ENCODE data around the gene GRM6. TPM values are rescaled to one million over a fixed set of nuclear protein-coding genes. Genes with fewer than 3 reads are reported as not detected.
A peak's percentile ranks its signal among the peaks of the same experiment; 100 is the strongest.

The GRM6 gene
- total and polyA plus RNA-seq, 9 of the 15 experiments (the other 6 are each of a cell fraction or from before 2014, with no cell fraction given): not detected

DNA sequence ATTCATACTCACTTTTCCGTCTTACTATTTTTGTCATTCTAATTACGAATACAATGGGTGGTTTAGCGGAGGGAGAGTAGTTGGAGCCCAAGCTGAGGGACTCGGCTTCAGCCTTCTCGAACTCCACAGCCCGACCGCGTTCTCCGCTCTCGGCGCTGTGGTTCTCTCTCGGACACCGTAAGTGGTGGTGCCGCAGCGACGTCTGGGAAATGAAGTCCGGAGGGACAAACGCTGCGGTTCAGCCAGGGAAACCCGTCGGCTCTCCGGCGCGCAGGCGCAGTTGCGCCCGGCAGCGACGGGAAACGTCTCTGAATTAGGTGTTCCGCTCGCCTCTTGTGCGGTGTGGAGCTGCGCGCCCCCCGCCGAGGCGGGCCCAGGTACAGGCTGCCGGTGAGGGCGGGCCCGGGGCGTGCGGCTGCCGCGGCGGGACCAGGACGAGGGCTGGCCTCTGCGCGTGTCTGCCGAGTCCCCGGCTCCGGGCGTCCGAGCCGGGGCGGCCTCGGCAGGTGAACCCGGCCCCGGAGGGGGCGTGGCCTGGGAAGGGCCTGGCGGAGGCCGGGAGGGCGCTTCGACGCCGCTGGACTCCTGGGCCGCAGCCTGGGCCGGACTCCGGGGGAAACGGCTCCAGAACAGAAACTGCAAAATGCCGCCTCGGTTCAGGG is 28.5 kb upstream of the GRM6 start, which contains the start of gene ZNF879:
Gene ZNF879 (plus strand): TSS at position 277 of the 662 bp plus-strand sequence. CDS start 1,201 bp downstream, outside the sequence.
- peak within 1 kb of the TSS; percentile 49; the same call in 2 of the 3 replicates for H3K27ac ChIP-seq (ENCODE audit: extremely low read depth, low read depth, low read length)
- POLR2A ChIA-PET: interaction anchor here (0.6 kb wide), 1 partner anchor 42 kb away, joined by 4 read pairs; no protein-coding TSS in a partner anchor
- TF ChIP-seq SIX5 (IDR thresholded peaks at IDR 0.05; ENCODE audit: borderline replicate concordance in 1 of 2, insufficient read depth in 1 of 2, low read depth in 1 of 2, low read length in 2 of 2) (peak; percentile 64 to 69; a peak in 3 of 4 replicates), ZFPM2 (CRISPR knock-in tag; IDR thresholded peaks at IDR 0.05) (no peak), HCFC1 (IDR thresholded peaks at IDR 0.05; ENCODE audit: low read depth, low read length) (peak; percentile 91), ZNF143 (CRISPR knock-in tag; IDR thresholded peaks at IDR 0.05) (peak; percentile 75), CTBP1 (IDR thresholded peaks at IDR 0.05; ENCODE audit: borderline replicate concordance) (0 out of 2 replicates have a peak, but pooled peaks have one; percentile 11), ZNF717 (CRISPR knock-in tag; IDR thresholded peaks at IDR 0.05) (no peak), PHF8 (IDR thresholded peaks at IDR 0.05; ENCODE audit: borderline replicate concordance, low read length) (peak; percentile 19; the same call in 1 of the 2 replicates), CREM (IDR thresholded peaks at IDR 0.05; ENCODE audit: low read depth) (peak; percentile 67), HNRNPLL (IDR thresholded peaks at IDR 0.05; ENCODE audit: low read depth, low read length, poor library complexity, severe bottlenecking) (peak; percentile 79), BACH1 (tag; IDR thresholded peaks at IDR 0.05) (no peak)
- TF ChIP-seq, protein P1, sequence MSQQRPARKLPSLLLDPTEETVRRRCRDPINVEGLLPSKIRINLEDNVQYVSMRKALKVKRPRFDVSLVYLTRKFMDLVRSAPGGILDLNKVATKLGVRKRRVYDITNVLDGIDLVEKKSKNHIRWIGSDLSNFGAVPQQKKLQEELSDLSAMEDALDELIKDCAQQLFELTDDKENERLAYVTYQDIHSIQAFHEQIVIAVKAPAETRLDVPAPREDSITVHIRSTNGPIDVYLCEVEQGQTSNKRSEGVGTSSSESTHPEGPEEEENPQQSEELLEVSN (IDR thresholded peaks at IDR 0.05; ENCODE audit: borderline replicate concordance in 1 of 2, extremely low read depth in 1 of 2, insufficient read depth in 1 of 2, insufficient read length in 1 of 2, low read depth in 1 of 2, low read length in 1 of 2, poor library complexity in 1 of 2, severe bottlenecking in 1 of 2): peak; percentile 54 to 71
- TF ChIP-seq, protein P2, sequence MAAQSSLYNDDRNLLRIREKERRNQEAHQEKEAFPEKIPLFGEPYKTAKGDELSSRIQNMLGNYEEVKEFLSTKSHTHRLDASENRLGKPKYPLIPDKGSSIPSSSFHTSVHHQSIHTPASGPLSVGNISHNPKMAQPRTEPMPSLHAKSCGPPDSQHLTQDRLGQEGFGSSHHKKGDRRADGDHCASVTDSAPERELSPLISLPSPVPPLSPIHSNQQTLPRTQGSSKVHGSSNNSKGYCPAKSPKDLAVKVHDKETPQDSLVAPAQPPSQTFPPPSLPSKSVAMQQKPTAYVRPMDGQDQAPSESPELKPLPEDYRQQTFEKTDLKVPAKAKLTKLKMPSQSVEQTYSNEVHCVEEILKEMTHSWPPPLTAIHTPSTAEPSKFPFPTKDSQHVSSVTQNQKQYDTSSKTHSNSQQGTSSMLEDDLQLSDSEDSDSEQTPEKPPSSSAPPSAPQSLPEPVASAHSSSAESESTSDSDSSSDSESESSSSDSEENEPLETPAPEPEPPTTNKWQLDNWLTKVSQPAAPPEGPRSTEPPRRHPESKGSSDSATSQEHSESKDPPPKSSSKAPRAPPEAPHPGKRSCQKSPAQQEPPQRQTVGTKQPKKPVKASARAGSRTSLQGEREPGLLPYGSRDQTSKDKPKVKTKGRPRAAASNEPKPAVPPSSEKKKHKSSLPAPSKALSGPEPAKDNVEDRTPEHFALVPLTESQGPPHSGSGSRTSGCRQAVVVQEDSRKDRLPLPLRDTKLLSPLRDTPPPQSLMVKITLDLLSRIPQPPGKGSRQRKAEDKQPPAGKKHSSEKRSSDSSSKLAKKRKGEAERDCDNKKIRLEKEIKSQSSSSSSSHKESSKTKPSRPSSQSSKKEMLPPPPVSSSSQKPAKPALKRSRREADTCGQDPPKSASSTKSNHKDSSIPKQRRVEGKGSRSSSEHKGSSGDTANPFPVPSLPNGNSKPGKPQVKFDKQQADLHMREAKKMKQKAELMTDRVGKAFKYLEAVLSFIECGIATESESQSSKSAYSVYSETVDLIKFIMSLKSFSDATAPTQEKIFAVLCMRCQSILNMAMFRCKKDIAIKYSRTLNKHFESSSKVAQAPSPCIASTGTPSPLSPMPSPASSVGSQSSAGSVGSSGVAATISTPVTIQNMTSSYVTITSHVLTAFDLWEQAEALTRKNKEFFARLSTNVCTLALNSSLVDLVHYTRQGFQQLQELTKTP (IDR thresholded peaks at IDR 0.05; ENCODE audit: low read depth in 1 of 2, partially characterized antibody in 2 of 2): peak in 1 of 2 experiments; percentile 82
- TF ChIP-seq, protein P3, sequence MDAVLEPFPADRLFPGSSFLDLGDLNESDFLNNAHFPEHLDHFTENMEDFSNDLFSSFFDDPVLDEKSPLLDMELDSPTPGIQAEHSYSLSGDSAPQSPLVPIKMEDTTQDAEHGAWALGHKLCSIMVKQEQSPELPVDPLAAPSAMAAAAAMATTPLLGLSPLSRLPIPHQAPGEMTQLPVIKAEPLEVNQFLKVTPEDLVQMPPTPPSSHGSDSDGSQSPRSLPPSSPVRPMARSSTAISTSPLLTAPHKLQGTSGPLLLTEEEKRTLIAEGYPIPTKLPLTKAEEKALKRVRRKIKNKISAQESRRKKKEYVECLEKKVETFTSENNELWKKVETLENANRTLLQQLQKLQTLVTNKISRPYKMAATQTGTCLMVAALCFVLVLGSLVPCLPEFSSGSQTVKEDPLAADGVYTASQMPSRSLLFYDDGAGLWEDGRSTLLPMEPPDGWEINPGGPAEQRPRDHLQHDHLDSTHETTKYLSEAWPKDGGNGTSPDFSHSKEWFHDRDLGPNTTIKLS (IDR thresholded peaks at IDR 0.05; ENCODE audit: borderline replicate concordance, low read depth): peak; percentile 57; the same call in 1 of the 2 replicates

More for the DNA sequence above, 28.5 kb upstream of the GRM6 start, which contains the start of gene ZNF879:
- Histone ChIP-seq H3K9me3 (replicated peaks; ENCODE audit: control insufficient read depth, insufficient read depth, low read depth, low read length) (no peaks in the 10 kb centered on the region; the same call in 1 of the 2 replicates), H3K9ac (ENCODE audit: insufficient read depth in 1 of 2, low read depth in 2 of 2, low read length in 2 of 2) (peak within 1 kb of the TSS; percentile 39 to 86; a peak in 3 of 4 replicates), H3K36me3 (ENCODE audit: control insufficient read depth, insufficient read depth, low read length) (no peaks in the 10 kb centered on the region), H2AFZ (ENCODE audit: low read depth, low read length) (peak within 1 kb of the TSS; percentile 81), H3K4me2 (ENCODE audit: insufficient read depth, low read length) (peak within 1 kb of the TSS; percentile 53), H3K4me1 (replicated peaks in 1 of 2; ENCODE audit: control insufficient read depth in 2 of 2, insufficient read depth in 2 of 2, low read length in 2 of 2) (peaks cover 0 to 7% of the 10 kb centered on the region in 2 experiments; a peak in 2 of 5 replicates), H3K27me3 (ENCODE audit: control insufficient read depth in 2 of 2, insufficient read depth in 2 of 2, low read length in 2 of 2) (no peaks in the 10 kb centered on the region), H4K20me1 (replicated peaks; ENCODE audit: control insufficient read depth, insufficient read depth, low read length) (no peaks in the 10 kb centered on the region), H3K4me3 (peak within 1 kb of the TSS; percentile 48), H3K9me1 (ENCODE audit: control insufficient read depth, insufficient read depth, low read length) (no peaks in the 10 kb centered on the region), H3K79me2 (ENCODE audit: control insufficient read depth, insufficient read depth, low read length) (no peaks in the 10 kb centered on the region)
- in situ Hi-C loops (cut with MboI): no loop called here
- peak; percentile 73 to 81 (median 74) for DNase-seq (ENCODE audit: extremely low read depth in 1 of 4, low spot score in 3 of 4)
- peak; percentile 80 for FAIRE-seq
- intact Hi-C loops (cut with micrococcal nuclease): no loop called here
- WGBS (ENCODE audit: insufficient coverage, low coverage, missing lambda C conversion rate): 14% methylated on average over 51 of the region's 72 CpGs
- ATAC-seq: peak; percentile 98
- CTCF ChIA-PET (ENCODE audit: low intra/inter-chr PET ratio): no interaction called here
- no TSS peak for BruUV-seq (replicated peaks)

All from K562 (cell line).